ENCODE data around the gene IGF2BP2.
"Not testable (repeated sequence)": the region's sequence is repeated elsewhere in the genome, so short reads cannot be mapped to it uniquely, and the experiment has no call there.

IGF2BP2 gene

DNA sequence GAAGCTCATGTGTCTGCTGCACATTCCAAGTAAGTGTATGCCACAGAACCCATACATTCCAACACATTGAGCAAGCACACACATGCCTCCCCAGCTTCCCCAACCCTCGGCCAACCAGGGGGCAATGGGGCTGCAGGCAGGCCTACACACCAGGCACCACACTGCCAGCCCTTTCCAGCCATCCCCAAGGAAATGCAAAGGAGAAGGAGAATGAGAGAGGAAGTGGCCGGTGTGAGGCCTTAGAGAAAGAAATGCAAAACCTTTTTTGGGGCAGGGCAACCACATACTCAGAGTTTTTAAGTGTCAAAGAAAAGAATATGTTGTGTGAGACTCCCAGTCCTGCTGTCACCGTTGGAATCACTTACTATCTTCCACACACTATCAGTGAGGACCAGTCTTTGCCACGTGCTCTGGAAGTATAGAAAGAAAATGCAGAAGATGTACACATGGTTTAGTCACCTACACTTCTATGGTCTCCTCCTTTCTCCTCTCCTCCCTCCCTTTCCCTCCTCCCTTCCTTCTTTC lies 11.1 kb downstream of the IGF2BP2 start:
- H3K27me3 ChIP-seq (ENCODE audit: control insufficient read depth in 5 of 5, insufficient read depth in 4 of 5, low read length in 5 of 5), result no peaks in the 10 kb centered on the region

GRCh38 chr3:185813205-185813604 lies 11.6 kb downstream of the IGF2BP2 start:
- Histone ChIP-seq H3K9ac (ENCODE audit: low read length in 5 of 5) (no peak overlapping the region), H3K9me3 (ENCODE audit: control insufficient read depth in 5 of 5, low read length in 5 of 5) (no peaks in the 10 kb centered on the region)

More for the DNA sequence above, 11.1 kb downstream of the IGF2BP2 start:
- Histone ChIP-seq H3K4me1 (ENCODE audit: control insufficient read depth in 5 of 5, insufficient read depth in 5 of 5, low read length in 5 of 5) (peaks cover 0 to 6% (median 0%) of the 10 kb centered on the region in 5 donors), H3K9me3 (ENCODE audit: control insufficient read depth in 5 of 5, low read length in 5 of 5) (no peaks in the 10 kb centered on the region), H3K9ac (ENCODE audit: low read length in 5 of 5) (no peak overlapping the region), H3K27ac (ENCODE audit: low read depth, low read length) (no peak overlapping the region), H3K36me3 (ENCODE audit: control insufficient read depth in 5 of 5, insufficient read depth in 5 of 5, low read length in 5 of 5) (no peaks in the 10 kb centered on the region), H3K4me3 (ENCODE audit: low read depth in 1 of 5, low read length in 5 of 5) (no peak overlapping the region)

GRCh38 chr3:185807445-185808068 lies 17.3 kb downstream of the IGF2BP2 start:
- no peak overlapping the region for H3K9ac ChIP-seq (ENCODE audit: low read length in 5 of 5)
- no peaks in the 10 kb centered on the region for H3K9me3 ChIP-seq (ENCODE audit: control insufficient read depth in 5 of 5, low read length in 5 of 5)
- no peak overlapping the region for H3K27ac ChIP-seq (ENCODE audit: low read depth, low read length)
- H3K4me1 ChIP-seq (ENCODE audit: control insufficient read depth in 5 of 5, insufficient read depth in 5 of 5, low read length in 5 of 5), result peaks cover 0 to 6% (median 0%) of the 10 kb centered on the region in 5 donors
- H3K27me3 ChIP-seq (ENCODE audit: control insufficient read depth in 5 of 5, insufficient read depth in 4 of 5, low read length in 5 of 5), result no peaks in the 10 kb centered on the region
- H3K4me3 ChIP-seq (ENCODE audit: low read depth in 1 of 5, low read length in 5 of 5), result no peak overlapping the region
- H3K36me3 ChIP-seq (ENCODE audit: control insufficient read depth in 5 of 5, insufficient read depth in 5 of 5, low read length in 5 of 5), result no peaks in the 10 kb centered on the region

More at GRCh38 chr3:185813205-185813604, 11.6 kb downstream of the IGF2BP2 start:
- no peaks in the 10 kb centered on the region for H3K27me3 ChIP-seq (ENCODE audit: control insufficient read depth in 5 of 5, insufficient read depth in 4 of 5, low read length in 5 of 5)
- peaks cover 0 to 6% (median 0%) of the 10 kb centered on the region in 5 donors for H3K4me1 ChIP-seq (ENCODE audit: control insufficient read depth in 5 of 5, insufficient read depth in 5 of 5, low read length in 5 of 5)
- H3K4me3 ChIP-seq (ENCODE audit: low read depth in 1 of 5, low read length in 5 of 5), result no peak overlapping the region
- no peak overlapping the region for H3K27ac ChIP-seq (ENCODE audit: low read depth, low read length)
- H3K36me3 ChIP-seq (ENCODE audit: control insufficient read depth in 5 of 5, insufficient read depth in 5 of 5, low read length in 5 of 5), result no peaks in the 10 kb centered on the region

GRCh38 chr3:185798831-185799110 lies 26.1 kb downstream of the IGF2BP2 start:
- not testable (repeated sequence) for H3K4me3 ChIP-seq (ENCODE audit: low read depth in 1 of 5, low read length in 5 of 5); H3K27ac ChIP-seq (ENCODE audit: low read depth, low read length); H3K9me3 ChIP-seq (ENCODE audit: control insufficient read depth in 5 of 5, low read length in 5 of 5); H3K4me1 ChIP-seq (ENCODE audit: control insufficient read depth in 5 of 5, insufficient read depth in 5 of 5, low read length in 5 of 5); H3K27me3 ChIP-seq (ENCODE audit: control insufficient read depth in 5 of 5, insufficient read depth in 4 of 5, low read length in 5 of 5); H3K36me3 ChIP-seq (ENCODE audit: control insufficient read depth in 5 of 5, insufficient read depth in 5 of 5, low read length in 5 of 5); H3K9ac ChIP-seq (ENCODE audit: low read length in 5 of 5)

DNA sequence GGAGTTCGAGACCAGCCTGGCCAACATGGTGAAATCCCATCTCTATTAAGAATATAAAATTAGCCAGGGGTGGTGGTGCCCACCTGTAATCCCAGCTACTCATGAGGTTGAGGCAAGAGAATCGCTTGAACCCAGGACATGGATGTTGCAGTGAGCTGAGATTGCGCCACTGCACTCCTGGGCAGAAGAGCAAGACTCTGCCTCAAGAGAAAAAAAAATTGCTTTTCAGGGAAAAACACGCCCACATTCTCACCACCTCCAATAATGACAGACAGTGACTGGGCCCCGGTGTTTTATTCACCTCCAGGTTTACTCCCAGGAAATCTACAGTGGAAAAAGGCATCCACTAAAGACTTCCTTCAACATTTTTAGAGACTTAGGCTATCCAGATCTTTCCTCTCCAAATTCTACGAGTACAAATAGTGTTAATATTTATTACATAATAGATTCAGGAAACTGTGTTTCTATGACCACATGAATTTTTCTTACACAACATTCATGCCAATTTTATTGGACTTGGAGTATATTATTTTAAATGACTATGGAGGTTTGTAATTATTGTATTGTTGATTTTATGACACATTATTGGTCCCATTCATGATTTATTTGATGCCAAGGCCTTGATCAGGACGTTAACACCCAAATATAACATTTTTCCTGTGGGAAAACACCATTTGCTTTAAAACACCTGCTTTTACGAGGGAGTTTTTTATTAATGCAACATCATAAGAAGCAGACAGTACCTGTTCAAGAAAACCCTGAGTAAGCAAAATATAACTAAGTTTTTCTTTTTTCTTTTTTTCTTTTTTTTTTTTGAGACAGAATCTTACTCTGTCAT lies 26.6 kb downstream of the IGF2BP2 start:
- Histone ChIP-seq H3K27me3 (ENCODE audit: control insufficient read depth in 5 of 5, insufficient read depth in 4 of 5, low read length in 5 of 5) (no peaks in the 10 kb centered on the region), H3K4me3 (ENCODE audit: low read depth in 1 of 5, low read length in 5 of 5) (no peak overlapping the region), H3K36me3 (ENCODE audit: control insufficient read depth in 5 of 5, insufficient read depth in 5 of 5, low read length in 5 of 5) (no peaks in the 10 kb centered on the region), H3K9ac (ENCODE audit: low read length in 5 of 5) (no peak overlapping the region), H3K4me1 (ENCODE audit: control insufficient read depth in 5 of 5, insufficient read depth in 5 of 5, low read length in 5 of 5) (no peaks in the 10 kb centered on the region), H3K9me3 (ENCODE audit: control insufficient read depth in 5 of 5, low read length in 5 of 5) (no peaks in the 10 kb centered on the region), H3K27ac (ENCODE audit: low read depth, low read length) (no peak overlapping the region)

- Histone ChIP-seq H3K27ac (ENCODE audit: low read depth, low read length) (no peak overlapping the region), H3K4me1 (ENCODE audit: control insufficient read depth in 5 of 5, insufficient read depth in 5 of 5, low read length in 5 of 5) (no peaks in the 10 kb centered on the region), H3K4me3 (ENCODE audit: low read depth in 1 of 5, low read length in 5 of 5) (no peak overlapping the region), H3K36me3 (ENCODE audit: control insufficient read depth in 5 of 5, insufficient read depth in 5 of 5, low read length in 5 of 5) (no peaks in the 10 kb centered on the region), H3K9ac (ENCODE audit: low read length in 5 of 5) (no peak overlapping the region), H3K27me3 (ENCODE audit: control insufficient read depth in 5 of 5, insufficient read depth in 4 of 5, low read length in 5 of 5) (no peaks in the 10 kb centered on the region), H3K9me3 (ENCODE audit: control insufficient read depth in 5 of 5, low read length in 5 of 5) (no peaks in the 10 kb centered on the region)
Observed at GRCh38 chr3:185797108-185797881, 27.5 kb downstream of the IGF2BP2 start.

- no peak overlapping the region for H3K9ac ChIP-seq (ENCODE audit: low read length in 5 of 5)
- H3K4me3 ChIP-seq (ENCODE audit: low read depth in 1 of 5, low read length in 5 of 5), result no peak overlapping the region
- H3K9me3 ChIP-seq (ENCODE audit: control insufficient read depth in 5 of 5, low read length in 5 of 5), result no peaks in the 10 kb centered on the region
- no peaks in the 10 kb centered on the region for H3K27me3 ChIP-seq (ENCODE audit: control insufficient read depth in 5 of 5, insufficient read depth in 4 of 5, low read length in 5 of 5)
- no peak overlapping the region for H3K27ac ChIP-seq (ENCODE audit: low read depth, low read length)
- H3K4me1 ChIP-seq (ENCODE audit: control insufficient read depth in 5 of 5, insufficient read depth in 5 of 5, low read length in 5 of 5), result no peaks in the 10 kb centered on the region
- no peaks in the 10 kb centered on the region for H3K36me3 ChIP-seq (ENCODE audit: control insufficient read depth in 5 of 5, insufficient read depth in 5 of 5, low read length in 5 of 5)
Observed at GRCh38 chr3:185796431-185797107, 28.3 kb downstream of the IGF2BP2 start.

DNA sequence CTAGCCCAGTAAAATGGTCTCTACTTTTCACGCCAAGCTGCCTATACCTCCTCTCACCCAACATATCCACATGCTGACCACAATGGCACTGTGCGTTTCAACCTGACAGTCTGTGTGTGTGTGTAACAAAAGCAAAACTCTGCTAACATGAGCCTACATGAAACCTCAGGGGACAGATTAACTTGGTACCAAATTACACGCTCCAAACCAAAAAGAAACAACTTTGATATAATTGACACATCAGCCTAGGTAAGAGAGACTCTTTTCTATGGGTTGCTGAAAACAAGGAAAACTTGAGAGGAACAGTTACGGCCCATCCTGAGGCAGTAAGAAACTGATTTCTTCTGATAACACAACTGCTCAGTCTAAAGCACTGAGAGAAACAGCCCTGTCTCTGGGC lies 31.5 kb downstream of the IGF2BP2 start:
- Histone ChIP-seq H3K9ac (ENCODE audit: low read length in 5 of 5) (no peak overlapping the region), H3K27ac (ENCODE audit: low read depth, low read length) (no peak overlapping the region), H3K9me3 (ENCODE audit: control insufficient read depth in 5 of 5, low read length in 5 of 5) (no peaks in the 10 kb centered on the region), H3K4me1 (ENCODE audit: control insufficient read depth in 5 of 5, insufficient read depth in 5 of 5, low read length in 5 of 5) (no peaks in the 10 kb centered on the region), H3K36me3 (ENCODE audit: control insufficient read depth in 5 of 5, insufficient read depth in 5 of 5, low read length in 5 of 5) (no peaks in the 10 kb centered on the region), H3K27me3 (ENCODE audit: control insufficient read depth in 5 of 5, insufficient read depth in 4 of 5, low read length in 5 of 5) (no peaks in the 10 kb centered on the region), H3K4me3 (ENCODE audit: low read depth in 1 of 5, low read length in 5 of 5) (no peak overlapping the region)

- Histone ChIP-seq H3K4me1 (ENCODE audit: control insufficient read depth in 5 of 5, insufficient read depth in 5 of 5, low read length in 5 of 5) (no peaks in the 10 kb centered on the region), H3K36me3 (ENCODE audit: control insufficient read depth in 5 of 5, insufficient read depth in 5 of 5, low read length in 5 of 5) (no peaks in the 10 kb centered on the region), H3K27me3 (ENCODE audit: control insufficient read depth in 5 of 5, insufficient read depth in 4 of 5, low read length in 5 of 5) (no peaks in the 10 kb centered on the region), H3K4me3 (ENCODE audit: low read depth in 1 of 5, low read length in 5 of 5) (no peak overlapping the region), H3K9ac (ENCODE audit: low read length in 5 of 5) (no peak overlapping the region), H3K9me3 (ENCODE audit: control insufficient read depth in 5 of 5, low read length in 5 of 5) (no peaks in the 10 kb centered on the region), H3K27ac (ENCODE audit: low read depth, low read length) (no peak overlapping the region)
Observed at GRCh38 chr3:185792955-185793354, 31.9 kb downstream of the IGF2BP2 start.
